AG04450 (cell line): Measurements from ENCODE around the gene CDC42EP4. TPM values are rescaled to one million over a fixed set of nuclear protein-coding genes. Genes with fewer than 3 reads are reported as not detected.

Experiments used
- CTCF ChIA-PET: fragments of 300-600, 350-600 bp; formaldehyde crosslinking; extraction: SDS; loops from one replicate; lab custom pipeline; 2022; ENCODE audit warnings: antibody characterized with exemption, inconsistent platforms; lab: Charles Lee
- POLR2A ChIA-PET: fragments of 350-600 bp; formaldehyde crosslinking; extraction: SDS; loops from one replicate; lab custom pipeline; 2021; ENCODE audit warnings: antibody characterized with exemption, inconsistent platforms; lab: Yijun Ruan, JAX
- DNase-seq: peaks from one replicate; pipeline ENCODE4 v3.0.0-alpha.2; 2011; ENCODE audit warnings: low read depth, low spot score
- H3K27ac ChIP-seq: one replicate; pipeline ENCODE4 v1.5.1; 2012; ENCODE audit warnings: low read depth, low read length, control low read depth
- H3K27me3 ChIP-seq: one replicate; pipeline ENCODE4 v1.6.0; 2012; ENCODE audit warnings: low read length; ENCODE audit not compliant: control insufficient read depth, insufficient read depth
- H3K4me3 ChIP-seq: 2 replicates; pipeline ENCODE4 v1.5.1; 2011; ENCODE audit warnings: mild to moderate bottlenecking, low read depth, low read length, control low read depth
- H3K9me3 ChIP-seq: 2 replicates; pipeline ENCODE4 v1.5.1; 2012; ENCODE audit warnings: low read length; ENCODE audit not compliant: control insufficient read depth, insufficient read depth
- polyA plus RNA-seq: library from polyadenylated mRNA; depleted of rRNA; stranded (reverse); fragments of >200 nt; gene quantifications from 2 replicates; pipeline ENCODE4 v1.2.3, GENCODE V29; 2011
- TF ChIP-seq, protein P1 (sequence below): IDR thresholded peaks from 2 replicates; pipeline ENCODE4 v1.5.1; 2011; ENCODE audit warnings: low read depth, low read length, control low read depth, inconsistent platforms

CDC42EP4 gene
- polyA plus RNA-seq, 1 experiment, result 21.9 TPM

DNA sequence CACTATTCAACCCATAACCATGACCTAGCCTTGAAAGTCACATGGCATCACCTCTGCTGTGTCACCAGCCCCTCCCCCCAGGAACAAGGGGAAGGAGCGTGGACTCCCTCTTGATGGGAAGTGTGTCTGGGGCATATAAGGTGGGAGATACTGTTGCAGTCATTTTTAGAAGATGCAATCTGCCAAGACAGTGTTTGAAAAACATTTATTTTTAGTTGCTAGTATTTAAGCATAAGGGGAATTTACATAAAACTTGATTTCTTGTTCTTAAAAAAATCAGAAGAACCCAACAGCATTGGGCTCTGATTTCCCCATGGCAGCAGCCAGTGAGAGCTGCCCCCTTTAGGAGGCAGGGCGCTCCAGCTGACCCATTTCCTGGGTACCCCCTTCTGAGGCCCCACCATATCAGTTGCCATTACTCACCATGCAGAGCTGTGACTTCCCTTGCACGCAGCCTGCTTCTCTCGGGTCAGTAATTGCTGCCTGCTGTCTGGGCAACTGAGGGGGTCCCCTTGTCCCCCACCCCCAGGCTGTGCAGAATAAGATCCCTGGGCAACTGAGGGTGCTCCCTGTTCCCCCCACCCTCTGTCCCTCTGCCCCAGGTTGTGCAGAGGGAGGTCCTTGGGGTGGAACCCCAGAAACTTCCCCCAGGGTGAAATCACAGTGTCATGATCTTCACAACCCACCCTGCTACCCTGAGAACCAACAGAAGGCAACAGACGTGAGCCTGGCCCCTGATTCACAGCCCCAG is 11.8 kb upstream of the CDC42EP4 start:
- DNase-seq, result no peak
- POLR2A ChIA-PET, result interaction anchor here (1.2 kb wide), 1 partner anchor 13 kb away, joined by 3 read pairs; no protein-coding TSS in a partner anchor
- TF ChIP-seq, protein P1, sequence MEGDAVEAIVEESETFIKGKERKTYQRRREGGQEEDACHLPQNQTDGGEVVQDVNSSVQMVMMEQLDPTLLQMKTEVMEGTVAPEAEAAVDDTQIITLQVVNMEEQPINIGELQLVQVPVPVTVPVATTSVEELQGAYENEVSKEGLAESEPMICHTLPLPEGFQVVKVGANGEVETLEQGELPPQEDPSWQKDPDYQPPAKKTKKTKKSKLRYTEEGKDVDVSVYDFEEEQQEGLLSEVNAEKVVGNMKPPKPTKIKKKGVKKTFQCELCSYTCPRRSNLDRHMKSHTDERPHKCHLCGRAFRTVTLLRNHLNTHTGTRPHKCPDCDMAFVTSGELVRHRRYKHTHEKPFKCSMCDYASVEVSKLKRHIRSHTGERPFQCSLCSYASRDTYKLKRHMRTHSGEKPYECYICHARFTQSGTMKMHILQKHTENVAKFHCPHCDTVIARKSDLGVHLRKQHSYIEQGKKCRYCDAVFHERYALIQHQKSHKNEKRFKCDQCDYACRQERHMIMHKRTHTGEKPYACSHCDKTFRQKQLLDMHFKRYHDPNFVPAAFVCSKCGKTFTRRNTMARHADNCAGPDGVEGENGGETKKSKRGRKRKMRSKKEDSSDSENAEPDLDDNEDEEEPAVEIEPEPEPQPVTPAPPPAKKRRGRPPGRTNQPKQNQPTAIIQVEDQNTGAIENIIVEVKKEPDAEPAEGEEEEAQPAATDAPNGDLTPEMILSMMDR, result no peak
- no peaks in the 10 kb centered on the region for H3K27me3 ChIP-seq
- no peak overlapping the region for H3K4me3 ChIP-seq
- H3K27ac ChIP-seq, result no peak overlapping the region
- CTCF ChIA-PET, result interaction anchor here (1.0 kb wide), 1 partner anchor 13 kb away, joined by 3 read pairs; no protein-coding TSS in a partner anchor
- no peaks in the 10 kb centered on the region for H3K9me3 ChIP-seq

DNA sequence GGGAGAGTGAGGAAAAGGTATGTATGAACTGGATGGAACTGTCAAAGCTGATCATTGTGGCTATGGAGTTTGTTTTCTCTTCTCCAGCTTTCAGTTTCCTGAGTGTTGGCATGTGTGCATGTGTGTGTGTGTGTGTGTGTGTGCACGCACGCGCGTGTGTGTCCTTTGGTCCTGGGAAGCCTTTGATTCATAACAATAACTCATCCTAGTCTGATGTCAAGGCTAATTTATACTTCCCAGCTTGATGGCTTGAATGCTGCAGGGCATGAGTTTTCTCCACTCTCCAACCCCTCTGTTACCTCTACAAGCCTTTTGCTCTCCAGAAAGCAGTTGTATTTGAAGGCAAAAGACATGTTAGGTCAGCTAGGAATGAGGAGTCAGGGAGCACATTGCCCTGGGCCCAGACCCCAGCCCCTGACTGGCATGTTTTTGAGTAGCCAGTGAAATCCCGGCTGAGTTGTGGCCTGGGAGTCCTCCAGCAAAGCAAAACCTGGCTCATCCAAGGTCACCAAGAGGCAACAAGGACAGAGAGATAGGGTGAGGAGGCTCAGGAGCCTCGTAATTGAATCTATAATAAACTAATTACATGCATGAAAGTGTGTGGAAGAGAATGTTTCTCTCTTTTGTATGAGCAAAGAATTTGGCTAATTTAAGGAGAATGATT is 8.9 kb upstream of the CDC42EP4 start:
- no peak for DNase-seq
- no peak overlapping the region for H3K27ac ChIP-seq
- no peaks in the 10 kb centered on the region for H3K9me3 ChIP-seq
- ChIA-PET POLR2A (interaction anchor here (0.5 kb wide), 1 partner anchor 593 kb away, joined by 4 read pairs; no protein-coding TSS in a partner anchor), CTCF (interaction anchor here (1.0 to 2.3 kb wide), 3 partner anchors 10 to 88 kb away, joined by 3 to 8 read pairs (median 7); a partner anchor contains a TSS)
- TF ChIP-seq, protein P1, result no peak
- H3K27me3 ChIP-seq, result no peaks in the 10 kb centered on the region
- no peak overlapping the region for H3K4me3 ChIP-seq

DNA sequence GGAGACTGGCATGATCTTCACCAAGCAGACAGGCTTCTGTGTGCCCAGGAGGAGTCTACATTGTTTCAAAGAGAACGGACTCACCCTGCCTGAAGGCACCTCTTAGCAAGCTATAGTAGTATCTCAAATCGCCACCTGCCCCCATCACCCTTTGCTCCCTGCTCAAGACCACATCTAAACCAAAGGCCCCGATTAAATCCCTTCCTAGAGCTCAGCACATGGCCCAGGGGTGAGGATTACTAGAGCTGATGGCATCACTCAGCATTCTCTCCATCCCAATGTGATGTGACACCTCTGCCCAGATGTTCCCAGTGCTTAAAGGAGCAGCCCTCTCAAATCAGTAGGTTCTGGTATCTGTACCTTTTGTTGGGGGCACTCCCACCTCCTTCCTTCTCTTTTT is 8.0 kb upstream of the CDC42EP4 start:
- ChIA-PET POLR2A (interaction anchor here (0.7 kb wide), 1 partner anchor 9 kb away, joined by 5 read pairs; no protein-coding TSS in a partner anchor), CTCF (interaction anchor here (0.7 to 1.0 kb wide), 3 partner anchors 9 to 87 kb away, joined by 3 to 7 read pairs (median 3); a partner anchor contains a TSS)
- Histone ChIP-seq H3K27ac (no peak overlapping the region), H3K27me3 (no peaks in the 10 kb centered on the region), H3K4me3 (no peak overlapping the region), H3K9me3 (no peaks in the 10 kb centered on the region)
- no peak for DNase-seq
- TF ChIP-seq, protein P1, result no peak

DNA sequence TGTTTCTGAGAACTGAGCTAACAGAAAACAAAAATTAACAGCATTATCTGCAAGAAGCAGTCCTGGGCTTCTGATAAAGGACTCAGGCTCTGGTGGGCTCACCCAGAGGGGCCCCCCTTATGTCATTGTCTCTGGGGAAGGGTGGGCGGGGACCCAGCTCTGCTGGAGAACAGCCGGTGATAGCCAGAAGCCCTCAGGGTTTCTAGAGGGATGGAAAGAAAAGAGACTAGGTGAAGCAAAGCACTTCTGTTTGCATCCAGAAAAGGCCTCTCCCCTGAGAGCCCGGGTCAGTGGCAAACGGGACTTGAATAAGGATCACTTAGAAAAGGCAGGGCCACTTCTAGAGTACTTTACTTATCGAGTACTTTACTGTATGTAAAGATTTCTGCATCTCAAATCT is 7.0 kb upstream of the CDC42EP4 start:
- no peaks in the 10 kb centered on the region for H3K9me3 ChIP-seq
- no peaks in the 10 kb centered on the region for H3K27me3 ChIP-seq
- ChIA-PET POLR2A (interaction anchor here (0.7 kb wide), 1 partner anchor 8 kb away, joined by 5 read pairs; no protein-coding TSS in a partner anchor), CTCF (interaction anchor here (2.0 kb wide), 1 partner anchor 63 kb away, joined by 6 read pairs; no protein-coding TSS in a partner anchor)
- TF ChIP-seq, protein P1, result no peak
- H3K27ac ChIP-seq, result no peak overlapping the region
- no peak overlapping the region for H3K4me3 ChIP-seq
- no peak for DNase-seq
